Measurements from ENCODE around the gene MINDY2.

- TF ChIP-seq POLR2A (IDR thresholded peaks at IDR 0.05; ENCODE audit: low read depth, low read length) = no peak
- no peak for TF ChIP-seq POLR2AphosphoS5 (IDR thresholded peaks at IDR 0.05; ENCODE audit: low read depth, low read length)
Measured at GRCh38 chr15:58856086-58856485, 85.0 kb downstream of the MINDY2 start.

Measured in GM12891 (cell line).